T-helper 22 cell (primary cell): ENCODE measurements around the gene GLB1L.
"Not testable (repeated sequence)": the region's sequence is repeated elsewhere in the genome, so short reads cannot be mapped to it uniquely, and the experiment has no call there.

Source experiments
- DNase-seq: peaks from one replicate; pipeline ENCODE4 v3.0.0-alpha.2; 2020; ENCODE audit warnings: low read depth

Gene GLB1L

DNA sequence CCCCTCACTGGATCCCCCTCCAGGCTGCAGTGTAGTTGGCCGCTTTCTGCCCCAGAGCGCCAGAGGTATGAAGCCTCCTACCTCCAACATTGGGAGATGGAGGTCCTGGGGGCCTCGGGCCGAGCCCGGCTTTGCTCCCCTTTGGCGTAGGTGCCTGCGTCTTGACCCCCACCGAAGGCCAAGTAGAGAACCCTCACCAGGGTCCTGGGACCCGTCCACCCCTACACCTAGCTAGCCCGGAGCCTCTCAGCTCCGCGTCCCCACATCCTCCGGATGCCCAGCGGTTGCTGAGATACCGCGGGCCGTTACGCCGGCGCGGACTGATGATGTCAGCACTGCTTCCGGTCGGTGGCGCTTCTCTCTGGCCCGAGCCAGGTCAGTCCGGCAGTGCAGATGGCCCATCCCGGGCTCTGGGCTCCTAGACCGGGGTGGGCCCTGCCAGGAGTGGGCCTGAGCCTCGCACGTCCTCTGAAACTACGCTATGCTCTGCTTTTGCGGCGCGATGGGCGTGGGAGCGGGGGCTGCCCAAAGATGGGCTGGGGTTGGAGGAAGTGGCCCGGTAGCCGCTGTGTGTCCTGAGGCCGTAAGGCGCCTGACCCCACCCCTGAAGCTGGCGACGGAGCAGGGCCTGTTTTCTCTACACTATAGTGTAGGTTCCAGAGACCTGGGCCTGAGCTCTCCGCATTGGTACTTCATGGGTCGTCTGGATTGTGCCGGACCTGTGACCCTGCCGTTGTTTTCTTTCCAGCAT lies at the start of gene GLB1L, which contains the start of gene STK16:
Gene GLB1L, minus strand, starts transcription at position 297 of the 751 bp plus-strand sequence. CDS start 1,871 bp downstream, outside the sequence.
Gene STK16, plus strand, starts transcription at position 332 of the 751 bp plus-strand sequence. CDS start 521 bp downstream, outside the sequence.
- DNase-seq = peak; percentile 63

DNA sequence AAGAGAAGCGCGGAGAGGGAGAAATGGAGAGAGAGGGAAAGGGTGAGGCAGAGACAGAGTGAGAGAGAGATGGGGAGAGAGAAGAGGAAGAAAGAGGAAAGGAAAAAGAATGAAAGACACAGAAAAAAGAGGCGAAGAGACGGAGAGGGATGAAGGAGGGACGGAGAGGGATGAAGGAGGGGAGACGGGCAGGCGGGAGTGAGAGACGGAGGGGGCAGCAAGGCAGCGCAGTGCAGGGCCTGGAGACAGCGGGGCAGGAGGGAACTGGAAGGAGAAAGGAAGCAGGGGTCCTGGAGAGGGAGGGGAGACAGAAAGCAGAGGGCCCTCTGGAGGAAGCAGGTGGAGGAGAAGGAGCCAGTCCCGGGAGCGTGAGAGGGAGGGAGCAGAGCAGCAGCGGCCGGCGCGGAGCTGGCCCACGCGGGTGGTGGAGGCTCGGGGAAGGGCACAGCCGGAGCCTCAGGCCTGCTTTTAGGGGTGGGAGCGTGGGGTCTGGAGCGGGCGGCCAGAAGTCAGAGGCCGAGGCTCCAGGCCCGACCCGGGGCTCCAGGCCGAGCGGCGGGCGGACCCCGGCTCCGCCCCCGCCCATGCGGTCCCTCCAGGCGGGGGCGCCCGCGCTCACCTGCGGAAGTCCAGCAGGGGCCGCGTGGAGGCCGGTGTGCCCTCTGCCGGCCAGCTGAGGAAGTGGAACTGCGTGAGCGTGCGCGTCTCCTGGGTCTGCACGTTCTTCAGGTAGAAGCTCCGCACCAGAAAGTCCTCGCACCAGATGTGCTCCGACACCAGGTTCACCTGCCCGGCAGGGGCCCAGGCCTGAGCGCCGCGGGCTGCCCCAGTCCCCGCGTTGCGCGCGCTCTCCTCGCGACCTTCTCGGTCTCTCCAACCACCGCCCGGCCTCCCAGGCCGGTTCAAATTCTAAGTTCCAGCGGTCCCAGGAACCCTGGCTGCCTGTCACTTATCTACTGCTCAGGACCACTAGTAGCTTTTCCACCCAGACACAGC lies 49.4 kb upstream of the GLB1L start:
- DNase-seq = peak; percentile 72

DNA sequence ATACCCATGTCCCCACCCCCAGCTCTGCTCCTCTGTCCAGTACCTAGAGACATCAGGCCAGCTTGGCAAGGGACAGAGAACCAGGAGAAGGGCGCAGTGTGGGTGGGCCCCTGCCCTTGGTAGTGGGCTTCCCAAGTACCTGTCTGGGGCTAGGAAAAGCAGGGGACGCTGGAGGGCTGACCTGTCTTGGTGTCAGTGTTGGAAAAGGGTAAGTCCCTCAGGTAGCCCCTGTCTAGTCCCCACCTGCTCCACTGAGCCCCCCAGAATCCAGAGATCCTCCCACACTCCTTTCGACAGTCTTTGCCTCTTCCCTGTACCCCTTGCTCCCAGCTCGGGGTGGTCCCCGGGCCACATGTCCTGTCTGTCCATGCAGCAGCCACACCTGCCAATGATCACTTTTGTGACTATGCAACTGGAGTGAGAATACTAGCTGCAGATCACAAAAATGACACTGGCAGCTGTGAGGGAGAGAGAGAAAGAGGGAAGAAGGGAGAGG lies 48.5 kb upstream of the GLB1L start:
- no peak for DNase-seq

DNA sequence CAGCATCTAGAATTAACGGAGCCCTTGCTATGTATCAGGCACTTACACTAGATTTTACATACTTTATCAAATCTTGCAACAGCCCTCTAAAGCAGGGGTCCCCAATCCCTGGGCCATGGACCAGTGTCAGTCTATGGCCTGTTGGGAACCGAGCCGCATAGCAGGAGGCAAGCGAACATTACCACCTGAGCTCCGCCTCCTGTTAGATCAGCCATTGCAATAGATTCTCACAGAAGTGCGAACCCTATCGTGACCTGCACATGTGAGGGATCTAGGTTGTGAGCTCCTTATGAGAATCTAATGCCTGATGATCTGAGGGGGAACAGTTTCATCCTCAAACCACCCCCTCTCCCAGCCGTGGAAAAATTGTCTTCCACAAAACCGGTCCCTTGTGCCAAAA lies 47.4 kb upstream of the GLB1L start:
- DNase-seq = no peak

DNA sequence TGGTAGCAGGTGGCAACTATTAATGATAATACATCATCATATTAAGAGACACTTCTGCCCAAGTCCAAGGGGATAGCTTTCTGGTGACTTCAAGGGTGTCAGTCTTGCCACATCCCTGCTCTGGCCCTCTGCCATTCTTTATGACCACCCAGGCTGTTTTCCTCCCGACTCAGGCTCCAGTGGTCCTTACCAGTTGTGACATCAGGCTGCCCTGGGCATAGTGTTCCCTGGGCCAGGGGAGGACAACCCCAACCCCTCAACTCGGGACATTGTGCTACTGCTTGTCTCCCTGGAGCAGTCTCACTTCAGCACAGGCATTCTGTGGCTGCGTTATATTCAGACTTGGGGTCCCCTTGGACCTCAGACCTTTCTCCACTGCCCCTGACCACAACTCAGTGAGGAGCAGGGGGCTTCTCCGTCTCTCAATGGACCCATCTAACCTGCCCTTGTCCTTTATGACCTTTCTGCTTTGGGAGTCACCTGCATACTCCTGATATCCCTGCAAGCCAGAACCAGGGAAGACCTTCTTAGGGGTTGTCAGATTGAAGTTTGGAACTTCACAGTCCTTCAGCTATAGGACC lies 46.8 kb upstream of the GLB1L start:
- no peak for DNase-seq

- no peak for DNase-seq
These were observed 46.1 kb upstream of the GLB1L start for GRCh38 chr2:219291394-219291793.

- no peak for DNase-seq
These were observed 45.3 kb upstream of the GLB1L start for GRCh38 chr2:219290381-219291171.

- DNase-seq = no peak
These were observed 44.5 kb upstream of the GLB1L start for GRCh38 chr2:219289537-219290361.

GRCh38 chr2:219289195-219289536 lies 43.9 kb upstream of the GLB1L start:
- no peak for DNase-seq

GRCh38 chr2:219287580-219288265 lies 42.5 kb upstream of the GLB1L start:
- no peak for DNase-seq

DNA sequence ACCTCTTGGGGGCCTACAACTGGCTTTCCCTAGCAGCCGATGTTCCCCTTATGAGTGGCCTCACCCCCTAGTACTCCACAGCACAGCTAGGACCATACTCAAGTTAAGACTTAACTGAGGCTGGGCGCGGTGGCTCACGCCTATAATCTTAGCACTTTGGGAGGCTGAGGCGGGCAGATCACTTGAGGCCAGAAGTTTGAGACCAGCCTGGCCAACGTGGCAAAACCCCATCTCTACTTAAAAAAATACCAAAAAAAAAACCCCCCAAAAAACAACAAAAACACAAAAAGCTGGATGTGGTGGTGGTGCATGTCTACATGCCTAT lies 41.8 kb upstream of the GLB1L start:
- not testable (repeated sequence) for DNase-seq

GRCh38 chr2:219286436-219287115 lies 41.3 kb upstream of the GLB1L start:
- DNase-seq = no peak

DNA sequence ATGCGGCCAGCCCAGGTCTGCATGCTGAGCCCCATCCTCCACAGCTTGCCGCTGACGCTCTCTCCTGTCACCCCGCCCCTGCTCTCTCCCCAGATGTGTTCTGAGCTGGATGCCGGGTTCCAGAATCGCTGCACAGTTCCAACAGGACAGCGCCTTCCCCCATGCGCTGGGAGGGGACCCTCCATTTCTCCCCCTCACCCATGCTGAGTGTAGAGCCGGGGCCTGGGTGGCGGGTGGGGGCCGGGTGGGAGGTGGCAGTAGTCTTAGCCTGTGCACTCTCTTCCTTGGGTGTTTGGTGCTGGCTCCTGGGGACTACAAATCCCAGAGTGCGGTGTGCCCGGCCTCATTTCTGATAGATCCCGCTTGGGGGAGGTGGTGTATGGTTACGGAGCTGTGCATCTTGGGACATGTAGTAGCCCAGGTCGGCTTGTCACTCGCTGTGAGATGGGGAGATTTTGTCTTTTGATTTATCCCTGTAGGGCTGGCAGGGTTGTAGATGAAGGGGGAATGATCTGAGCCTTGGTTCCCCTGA lies 40.7 kb upstream of the GLB1L start:
- no peak for DNase-seq

DNA sequence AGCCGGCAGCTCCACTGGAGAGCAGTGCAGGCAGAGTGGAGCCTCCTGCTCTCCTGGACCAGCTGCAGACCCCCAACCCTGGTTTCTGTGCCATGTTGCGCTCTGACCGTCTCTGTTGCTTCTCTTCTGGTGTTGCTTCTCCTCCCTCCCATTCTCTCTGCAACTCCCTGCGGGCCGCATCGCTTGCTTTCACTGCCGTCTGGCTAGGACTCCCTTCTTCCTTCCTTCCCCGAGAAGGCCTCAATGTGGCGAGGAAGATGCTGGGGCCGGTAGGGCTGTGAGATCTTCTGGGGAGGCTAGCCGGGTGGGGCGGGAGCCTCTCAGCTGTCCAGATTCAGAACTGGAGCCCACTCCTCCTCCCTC lies 40.1 kb upstream of the GLB1L start:
- no peak for DNase-seq

- DNase-seq = no peak
These were observed 39.5 kb upstream of the GLB1L start for GRCh38 chr2:219284501-219285372.

DNA sequence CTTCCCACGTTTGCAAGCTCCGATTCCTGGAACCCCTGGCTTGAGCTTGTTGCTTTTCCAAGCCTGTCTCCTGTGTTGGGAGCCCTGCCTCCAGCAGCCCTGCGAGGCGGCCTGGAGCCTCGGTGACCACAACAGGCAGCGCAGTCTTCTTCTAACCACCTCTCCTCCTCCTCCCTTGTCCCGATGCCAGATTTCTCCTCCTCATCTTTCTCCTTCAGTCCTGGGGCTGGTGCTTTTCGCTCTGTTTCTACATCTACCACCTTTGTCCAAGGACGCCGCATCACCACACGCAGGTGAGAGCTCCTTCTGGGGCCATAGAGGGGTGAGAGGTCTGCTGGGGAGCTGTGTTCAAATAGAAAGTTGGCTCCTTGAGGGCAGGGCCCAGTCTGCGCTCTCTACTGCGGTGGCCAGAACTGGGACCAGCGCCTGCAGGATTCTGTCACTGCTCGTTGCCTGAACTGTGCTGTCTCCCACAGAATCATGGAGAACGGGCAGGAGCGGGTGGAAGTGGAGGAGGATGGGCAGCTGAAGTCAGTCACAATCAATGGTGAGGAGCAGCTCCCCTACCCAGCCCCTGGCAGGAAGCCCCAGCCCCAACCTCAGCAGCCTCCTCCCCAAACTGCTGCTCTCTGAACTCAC lies 37.8 kb upstream of the GLB1L start:
- DNase-seq = no peak

GRCh38 chr2:219282375-219282774 lies 37.1 kb upstream of the GLB1L start:
- no peak for DNase-seq

- DNase-seq = no peak
These were observed 36.3 kb upstream of the GLB1L start for GRCh38 chr2:219281588-219281987.
